Placental epithelial cell (primary cell): Measurements from ENCODE around the gene ICOSLG. TPM values are rescaled to one million over a fixed set of nuclear protein-coding genes. Genes with fewer than 3 reads are reported as not detected.

Source experiments
- small RNA-seq: library from RNA; depleted of rRNA; stranded (forward); fragments of <200 nt; gene quantifications from one replicate; pipeline ENCODE3, GENCODE V24; 2012
- total RNA-seq: library from RNA; depleted of rRNA; stranded (reverse); fragments of >200 nt; gene quantifications from 2 replicates; pipeline ENCODE4 v1.2.3, GENCODE V29; 2012

The ICOSLG gene
- total RNA-seq = 0.43 and 0.79 TPM in 2 replicates

GRCh38 chr21:44240842-44241241 is at the start of gene ICOSLG:
ICOSLG (minus strand) TSS chr21:44240943; CDS start chr21:44240817, 126 bp downstream.

GRCh38 chr21:44285138-44285992 is 44.6 kb upstream of the ICOSLG start, which contains the start of gene AIRE:
AIRE (plus strand) TSS chr21:44285876; CDS start chr21:44286007, 131 bp downstream.

GRCh38 chr21:44261675-44262295 is 21.0 kb upstream of the ICOSLG start, which contains the start of gene DNMT3L:
DNMT3L (minus strand) TSS chr21:44261897; CDS start chr21:44261259, 638 bp downstream.

Small RNA genes within 50 kb of the gene (small RNA-seq; reads per million reads assigned to genes)
- not detected for gene AP001059.3

Other genes with a start within 250 kb of the ICOSLG start
- 45.5 and 65.2 TPM in 2 replicates for gene TRAPPC10, start 228.6 kb downstream of the ICOSLG start, total RNA-seq
- gene PWP2, start 133.5 kb downstream of the ICOSLG start, total RNA-seq = 5.9 and 27.0 TPM in 2 replicates
- gene GATD3, start 107.3 kb downstream of the ICOSLG start, total RNA-seq = 19.2 and 39.0 TPM in 2 replicates
- not detected in 2 replicates for gene DNMT3L, start 21.0 kb upstream of the ICOSLG start, total RNA-seq
- not detected in 2 replicates for gene AIRE, start 44.9 kb upstream of the ICOSLG start, total RNA-seq
- 139 and 152 TPM in 2 replicates for gene PFKL, start 59.1 kb upstream of the ICOSLG start, total RNA-seq
- gene CFAP410, start 98.4 kb upstream of the ICOSLG start, total RNA-seq = 22.4 and 26.4 TPM in 2 replicates
- 0.11 TPM in 1 of 2 replicates, not detected in the other for gene TRPM2, start 112.7 kb upstream of the ICOSLG start, total RNA-seq
- gene LRRC3, start 214.6 kb upstream of the ICOSLG start, total RNA-seq = 1.1 and 1.2 TPM in 2 replicates